Neuronal stem cell (in vitro differentiated cells): ENCODE results near the gene FIGNL1. TPM values are rescaled to one million over a fixed set of nuclear protein-coding genes. Genes with fewer than 3 reads are reported as not detected.

Source experiments
- DNase-seq: peaks from one replicate; pipeline ENCODE4 v3.0.0-alpha.2; 2013; ENCODE audit warnings: low spot score
- H2AFZ ChIP-seq: one replicate; pipeline ENCODE4 v1.6.1; 2013; ENCODE audit warnings: mild to moderate bottlenecking, low read length, inconsistent platforms
- H2AK5ac ChIP-seq: 2 replicates; pipeline ENCODE4 v1.6.1; 2013; ENCODE audit warnings: low read depth, mild to moderate bottlenecking, inconsistent platforms, low read length, moderate library complexity, mixed read lengths
- H2BK120ac ChIP-seq: 2 replicates; pipeline ENCODE4 v1.6.1; 2013; ENCODE audit warnings: low read depth, mild to moderate bottlenecking, inconsistent platforms, low read length, moderate library complexity, mixed read lengths
- H2BK12ac ChIP-seq: one replicate; pipeline ENCODE4 v1.6.1; 2013; ENCODE audit warnings: low read length, inconsistent platforms
- H2BK15ac ChIP-seq: 2 replicates; pipeline ENCODE4 v1.6.1; 2013; ENCODE audit warnings: mild to moderate bottlenecking, low read length, inconsistent platforms, mixed read lengths
- H2BK5ac ChIP-seq: one replicate; pipeline ENCODE4 v1.6.1; 2013; ENCODE audit warnings: inconsistent platforms, mild to moderate bottlenecking, low read length, moderate library complexity
- H3K14ac ChIP-seq: one replicate; pipeline ENCODE4 v1.6.1; 2013; ENCODE audit warnings: low read length, inconsistent platforms
- H3K18ac ChIP-seq: 2 replicates; pipeline ENCODE4 v1.6.1; 2013; ENCODE audit warnings: low read length, inconsistent platforms
- H3K23ac ChIP-seq: 2 replicates; pipeline ENCODE4 v1.6.1; 2013; ENCODE audit warnings: low read depth, mild to moderate bottlenecking, mixed read lengths, low read length, inconsistent platforms; ENCODE audit not compliant: poor library complexity
- H3K27ac ChIP-seq: replicated peaks from 3 replicates; pipeline ENCODE4 v1.5.1; 2013; ENCODE audit warnings: low read length, inconsistent platforms
- H3K27me3 ChIP-seq, 3 experiments: 2 replicates each; pipeline ENCODE4 v1.6.1; 2013; ENCODE audit warnings: low read length in 3 of 3, mild to moderate bottlenecking in 2 of 3, inconsistent platforms in 1 of 3, low read depth in 1 of 3, mixed read lengths in 1 of 3, moderate library complexity in 1 of 3; ENCODE audit not compliant: control insufficient read depth in 3 of 3, insufficient read depth in 3 of 3
- H3K36me3 ChIP-seq, 2 donors: replicated peaks in 1 of 2; 2 replicates each; pipeline ENCODE4 v1.6.1; 2013; ENCODE audit warnings: low read length in 2 of 2; ENCODE audit not compliant: control insufficient read depth in 2 of 2, insufficient read depth in 2 of 2
- H3K4ac ChIP-seq: 2 replicates; pipeline ENCODE4 v1.6.1; 2013; ENCODE audit warnings: inconsistent platforms, mild to moderate bottlenecking, low read length, moderate library complexity
- H3K4me1 ChIP-seq, 2 donors: 1 replicate in 1 of 2; 2 replicates in 1 of 2; pipeline ENCODE4 v1.6.1; 2013; ENCODE audit warnings: low read length in 2 of 2, low read depth in 1 of 2; ENCODE audit not compliant: control insufficient read depth in 2 of 2, insufficient read depth in 1 of 2
- H3K4me2 ChIP-seq: one replicate; pipeline ENCODE4 v1.6.1; 2013; ENCODE audit warnings: mild to moderate bottlenecking, low read length, inconsistent platforms; ENCODE audit not compliant: insufficient read depth, poor library complexity, severe bottlenecking
- H3K4me3 ChIP-seq, 2 donors: 2 replicates each; pipeline ENCODE4 v1.5.1; 2013; ENCODE audit warnings: low read length in 2 of 2, mild to moderate bottlenecking in 2 of 2, inconsistent platforms in 1 of 2, moderate library complexity in 1 of 2
- H3K79me1 ChIP-seq: one replicate; pipeline ENCODE4 v1.6.1; 2013; ENCODE audit warnings: low read depth, mild to moderate bottlenecking, inconsistent platforms, low read length, moderate library complexity
- H3K9ac ChIP-seq: one replicate; pipeline ENCODE4 v1.6.1; 2013; ENCODE audit warnings: mild to moderate bottlenecking, low read depth, low read length, inconsistent platforms; ENCODE audit not compliant: poor library complexity
- H3K9me3 ChIP-seq, 2 donors: replicated peaks in 1 of 2; 2 replicates each; pipeline versions ENCODE3 to v1.6.1; 2013; ENCODE audit warnings: low read length in 2 of 2, mild to moderate bottlenecking in 2 of 2, inconsistent platforms in 1 of 2, low read depth in 1 of 2, mixed read lengths in 1 of 2, moderate library complexity in 1 of 2; ENCODE audit not compliant: control insufficient read depth in 2 of 2, insufficient read depth in 1 of 2
- H4K8ac ChIP-seq: one replicate; pipeline ENCODE4 v1.6.1; 2013; ENCODE audit warnings: low read depth, mild to moderate bottlenecking, inconsistent platforms, low read length, moderate library complexity
- H4K91ac ChIP-seq: one replicate; pipeline ENCODE4 v1.6.1; 2013; ENCODE audit warnings: low read length, low read depth, mild to moderate bottlenecking, inconsistent platforms; ENCODE audit not compliant: poor library complexity
- WGBS, 2 donors: extraction: QIAGEN DNeasy Blood & Tissue Kit; methylation state at CpG; one replicate each; pipeline ENCODE4 v1.1.7; 2013; ENCODE audit warnings: missing lambda C conversion rate in 2 of 2, mixed read lengths in 1 of 2; ENCODE audit not compliant: insufficient read length in 2 of 2, insufficient replicate concordance in 1 of 2; ENCODE audit errors: extremely low coverage in 2 of 2; 5-methylcytosine and 5-hydroxymethylcytosine counted together
- polyA plus RNA-seq, 2 experiments: library from polyadenylated mRNA; stranded (reverse); fragments of 200-250 nt; gene quantifications; one replicate each; pipeline ENCODE4 v1.2.3, GENCODE V29; 2013

FIGNL1 gene, protein sequence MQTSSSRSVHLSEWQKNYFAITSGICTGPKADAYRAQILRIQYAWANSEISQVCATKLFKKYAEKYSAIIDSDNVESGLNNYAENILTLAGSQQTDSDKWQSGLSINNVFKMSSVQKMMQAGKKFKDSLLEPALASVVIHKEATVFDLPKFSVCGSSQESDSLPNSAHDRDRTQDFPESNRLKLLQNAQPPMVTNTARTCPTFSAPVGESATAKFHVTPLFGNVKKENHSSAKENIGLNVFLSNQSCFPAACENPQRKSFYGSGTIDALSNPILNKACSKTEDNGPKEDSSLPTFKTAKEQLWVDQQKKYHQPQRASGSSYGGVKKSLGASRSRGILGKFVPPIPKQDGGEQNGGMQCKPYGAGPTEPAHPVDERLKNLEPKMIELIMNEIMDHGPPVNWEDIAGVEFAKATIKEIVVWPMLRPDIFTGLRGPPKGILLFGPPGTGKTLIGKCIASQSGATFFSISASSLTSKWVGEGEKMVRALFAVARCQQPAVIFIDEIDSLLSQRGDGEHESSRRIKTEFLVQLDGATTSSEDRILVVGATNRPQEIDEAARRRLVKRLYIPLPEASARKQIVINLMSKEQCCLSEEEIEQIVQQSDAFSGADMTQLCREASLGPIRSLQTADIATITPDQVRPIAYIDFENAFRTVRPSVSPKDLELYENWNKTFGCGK
- 14.2 TPM for polyA plus RNA-seq (2013, experiment 1 of 2)
- polyA plus RNA-seq (2013, experiment 2 of 2): 14.9 TPM

DNA sequence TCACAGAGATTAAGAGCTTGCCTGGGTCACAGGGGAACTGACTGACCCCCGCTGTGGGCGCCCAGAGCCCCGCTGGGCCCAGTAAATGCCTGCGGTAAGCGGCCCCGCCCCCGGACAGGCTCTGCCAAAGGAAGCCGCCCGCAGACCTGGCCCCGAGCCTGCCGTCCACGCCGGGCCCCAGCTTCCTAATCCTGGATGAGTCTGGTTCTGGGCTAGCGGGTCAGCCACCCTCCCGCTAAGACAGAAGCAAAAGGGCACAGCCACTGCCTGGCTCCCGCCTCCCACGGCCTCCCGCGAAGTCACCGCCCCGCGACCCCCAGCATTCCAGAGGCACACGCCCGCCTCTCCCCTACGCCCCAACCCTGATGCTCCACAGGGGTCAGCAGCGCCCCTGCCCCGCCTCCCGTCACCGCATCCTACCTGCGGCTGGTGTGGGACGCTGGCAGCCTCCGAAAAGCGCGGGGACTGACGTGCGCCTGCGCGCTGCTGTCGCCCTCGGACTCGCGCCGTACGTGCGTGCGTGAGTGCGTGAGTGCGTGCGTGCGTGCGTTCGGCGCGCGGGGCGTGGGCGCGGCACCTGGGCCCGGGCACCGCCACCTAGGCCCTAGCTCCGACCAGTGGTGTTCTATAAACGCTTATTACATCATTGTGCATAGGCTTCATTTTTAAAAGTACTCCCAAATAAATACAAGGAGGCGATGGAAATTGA is at the start of gene FIGNL1:
TSS of gene FIGNL1 (minus strand) at position 470 of the 709 bp plus-strand sequence. CDS start 3,063 bp downstream, outside the sequence.
- Histone ChIP-seq H3K23ac (peak within 1 kb of the TSS; percentile 97), H3K4me1 (peaks cover 3 to 4% of the 10 kb centered on the region in 2 donors), H3K4ac (peak within 1 kb of the TSS; percentile 61), H3K36me3 (peaks cover 11 to 29% of the 10 kb centered on the region in 2 donors), H2BK5ac (no peak within 1 kb of the TSS), H2AK5ac (peak within 1 kb of the TSS; percentile 13), H2BK12ac (no peak within 1 kb of the TSS), H3K9me3 (peaks cover 0 to 4% of the 10 kb centered on the region in 2 donors), H3K27ac (peak within 1 kb of the TSS; percentile 54), H2BK15ac (peak within 1 kb of the TSS; percentile 51), H4K91ac (no peak within 1 kb of the TSS), H4K8ac (peak within 1 kb of the TSS; percentile 95), H2AFZ (peak within 1 kb of the TSS; percentile 98), H3K4me3 (peak within 1 kb of the TSS; percentile 67 to 79), H3K9ac (peak within 1 kb of the TSS; percentile 87), H3K79me1 (peaks cover 1% of the 10 kb centered on the region), H3K4me2 (peak within 1 kb of the TSS; percentile 85), H3K27me3 (no peaks in the 10 kb centered on the region), H3K18ac (peak within 1 kb of the TSS; percentile 96), H2BK120ac (no peak within 1 kb of the TSS), H3K14ac (no peak within 1 kb of the TSS)
- DNase-seq: peak; percentile 37
- no CpG with 5 or more reads among the region's 63 CpGs for WGBS, 2 donors

DNA sequence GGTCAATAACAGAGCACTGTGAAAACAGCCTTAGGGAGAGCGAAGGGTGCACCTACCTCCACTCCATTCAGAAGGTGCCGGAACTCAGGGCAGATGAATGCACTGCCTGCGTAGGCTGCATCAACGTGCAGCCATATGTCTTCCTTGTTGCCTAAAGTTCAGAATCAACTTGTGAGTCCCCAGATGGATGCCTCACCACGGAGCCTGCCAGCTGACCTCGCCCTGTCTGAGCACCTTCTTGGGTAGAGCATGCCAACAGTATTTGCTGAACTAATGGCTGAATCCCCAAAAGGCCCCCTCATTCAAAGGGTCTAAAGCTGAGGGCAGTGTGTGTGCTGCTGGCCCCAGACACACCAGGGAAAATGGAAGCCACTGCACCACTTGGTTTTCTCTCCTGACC is 48.9 kb upstream of the FIGNL1 start:
- H3K4me3 ChIP-seq: no peak overlapping the region
- H2AK5ac ChIP-seq: no peak overlapping the region

DNA sequence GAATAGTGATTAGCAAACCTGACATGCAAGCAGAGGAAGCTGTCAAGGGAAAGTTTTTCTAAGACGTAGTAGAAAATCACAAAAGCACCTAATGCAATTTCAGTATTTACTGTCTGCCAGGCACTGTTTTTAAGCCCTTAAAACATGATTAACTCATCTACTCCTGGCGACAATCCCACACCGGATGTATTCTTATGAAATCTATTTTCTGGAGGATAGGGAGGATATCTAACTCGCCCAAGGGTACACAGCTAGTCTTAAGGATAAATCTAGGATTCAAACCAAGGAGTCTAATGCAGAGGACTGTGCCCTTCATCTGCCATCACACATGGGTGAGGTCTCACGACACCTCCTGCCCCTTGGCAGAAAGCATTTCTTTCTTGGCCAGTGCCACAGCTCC is 47.8 kb upstream of the FIGNL1 start:
- no peak overlapping the region for H3K23ac ChIP-seq
- no peak overlapping the region for H2BK5ac ChIP-seq
- no peak overlapping the region for H3K27ac ChIP-seq
- no peaks in the 10 kb centered on the region for H3K79me1 ChIP-seq
- no peak overlapping the region for H3K14ac ChIP-seq
- DNase-seq: no peak
- no peaks in the 10 kb centered on the region for H3K4me1 ChIP-seq
- no peak overlapping the region for H3K18ac ChIP-seq
- no peak overlapping the region for H3K4me2 ChIP-seq
- H4K8ac ChIP-seq: no peak overlapping the region
- H3K9ac ChIP-seq: no peak overlapping the region
- no CpG with 5 or more reads among the region's 5 CpGs for WGBS, 2 donors
- H2AK5ac ChIP-seq: no peak overlapping the region
- H3K27me3 ChIP-seq: peaks cover 0 to 5% (median 0%) of the 10 kb centered on the region in 3 experiments
- no peak overlapping the region for H2BK120ac ChIP-seq
- no peak overlapping the region for H2BK12ac ChIP-seq
- no peak overlapping the region for H3K4ac ChIP-seq
- no peak overlapping the region for H3K4me3 ChIP-seq
- peaks cover 0 to 2% of the 10 kb centered on the region in 2 donors for H3K9me3 ChIP-seq
- no peak overlapping the region for H2AFZ ChIP-seq
- H4K91ac ChIP-seq: no peak overlapping the region
- no peaks in the 10 kb centered on the region for H3K36me3 ChIP-seq
- H2BK15ac ChIP-seq: no peak overlapping the region

More for the DNA sequence above, 48.9 kb upstream of the FIGNL1 start:
- H3K9me3 ChIP-seq: peaks cover 0 to 2% of the 10 kb centered on the region in 2 donors
- peak overlapping the region; percentile 21 for H3K14ac ChIP-seq
- H2BK15ac ChIP-seq: no peak overlapping the region
- H3K23ac ChIP-seq: no peak overlapping the region
- no peaks in the 10 kb centered on the region for H3K79me1 ChIP-seq
- H3K27ac ChIP-seq: no peak overlapping the region
- no peaks in the 10 kb centered on the region for H3K4me1 ChIP-seq
- H3K27me3 ChIP-seq: peaks cover 0 to 5% (median 0%) of the 10 kb centered on the region in 3 experiments
- no CpG with 5 or more reads among the region's 6 CpGs for WGBS, 2 donors
- H2BK12ac ChIP-seq: no peak overlapping the region
- no peak overlapping the region for H2BK120ac ChIP-seq
- no peak overlapping the region for H4K91ac ChIP-seq
- no peak overlapping the region for H3K4me2 ChIP-seq
- H2BK5ac ChIP-seq: no peak overlapping the region
- no peak overlapping the region for H4K8ac ChIP-seq
- H3K18ac ChIP-seq: no peak overlapping the region
- H2AFZ ChIP-seq: no peak overlapping the region
- H3K9ac ChIP-seq: peak overlapping the region; percentile 39
- no peaks in the 10 kb centered on the region for H3K36me3 ChIP-seq
- H3K4ac ChIP-seq: no peak overlapping the region
- no peak for DNase-seq
